ENCODE results near the gene HLA-DPA1. TPM values are rescaled to one million over a fixed set of nuclear protein-coding genes. Genes with fewer than 3 reads are reported as not detected.

The HLA-DPA1 gene
- total RNA-seq, 4 donors from 2014 or later, result 15.4 to 172 (median 67.6) TPM

DNA sequence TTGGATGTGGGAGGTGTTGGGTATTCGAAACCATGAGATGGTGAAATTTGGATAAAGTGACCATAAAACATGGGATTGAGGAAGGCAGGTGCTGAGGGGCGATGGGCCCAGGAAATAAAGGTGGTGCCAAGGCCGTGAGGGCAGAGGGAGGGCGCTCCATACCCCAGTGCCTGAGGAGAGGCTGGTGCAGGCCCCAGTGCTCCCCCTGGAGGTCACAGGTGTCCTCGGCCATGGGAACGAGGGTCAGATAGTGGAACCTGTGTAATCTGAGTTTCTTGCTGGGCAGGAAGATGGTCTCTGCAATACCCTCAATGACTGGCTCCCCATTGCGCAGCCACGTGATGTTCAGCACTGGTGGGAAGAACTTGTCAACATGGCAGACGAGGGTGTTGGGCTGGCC lies 18.5 kb upstream of the HLA-DPA1 start:
- Histone ChIP-seq H3K36me3 (no peaks in the 10 kb centered on the region), H3K27me3 (no peaks in the 10 kb centered on the region), H3K4me1 (no peaks in the 10 kb centered on the region), H3K4me3 (replicated peaks in 1 of 3) (no peak overlapping the region), H3K9me3 (no peaks in the 10 kb centered on the region), H3K27ac (no peak overlapping the region)
- TF ChIP-seq, protein P1, sequence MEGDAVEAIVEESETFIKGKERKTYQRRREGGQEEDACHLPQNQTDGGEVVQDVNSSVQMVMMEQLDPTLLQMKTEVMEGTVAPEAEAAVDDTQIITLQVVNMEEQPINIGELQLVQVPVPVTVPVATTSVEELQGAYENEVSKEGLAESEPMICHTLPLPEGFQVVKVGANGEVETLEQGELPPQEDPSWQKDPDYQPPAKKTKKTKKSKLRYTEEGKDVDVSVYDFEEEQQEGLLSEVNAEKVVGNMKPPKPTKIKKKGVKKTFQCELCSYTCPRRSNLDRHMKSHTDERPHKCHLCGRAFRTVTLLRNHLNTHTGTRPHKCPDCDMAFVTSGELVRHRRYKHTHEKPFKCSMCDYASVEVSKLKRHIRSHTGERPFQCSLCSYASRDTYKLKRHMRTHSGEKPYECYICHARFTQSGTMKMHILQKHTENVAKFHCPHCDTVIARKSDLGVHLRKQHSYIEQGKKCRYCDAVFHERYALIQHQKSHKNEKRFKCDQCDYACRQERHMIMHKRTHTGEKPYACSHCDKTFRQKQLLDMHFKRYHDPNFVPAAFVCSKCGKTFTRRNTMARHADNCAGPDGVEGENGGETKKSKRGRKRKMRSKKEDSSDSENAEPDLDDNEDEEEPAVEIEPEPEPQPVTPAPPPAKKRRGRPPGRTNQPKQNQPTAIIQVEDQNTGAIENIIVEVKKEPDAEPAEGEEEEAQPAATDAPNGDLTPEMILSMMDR (IDR thresholded peaks at IDR 0.05), result peak in 5 of 6 experiments; percentile 34 to 52 (median 40)
- no peak for TF ChIP-seq POLR2A (IDR thresholded peaks at IDR 0.05)
- peak; percentile 40 to 42 for DNase-seq
- WGBS, 2 donors, result 35 to 36% methylated on average over 9 of the region's 9 CpGs
- intact Hi-C loops (cut with DNase I), result loop anchor here (5.0 kb wide), 1 partner anchor 80 kb away; no protein-coding TSS in a partner anchor

DNA sequence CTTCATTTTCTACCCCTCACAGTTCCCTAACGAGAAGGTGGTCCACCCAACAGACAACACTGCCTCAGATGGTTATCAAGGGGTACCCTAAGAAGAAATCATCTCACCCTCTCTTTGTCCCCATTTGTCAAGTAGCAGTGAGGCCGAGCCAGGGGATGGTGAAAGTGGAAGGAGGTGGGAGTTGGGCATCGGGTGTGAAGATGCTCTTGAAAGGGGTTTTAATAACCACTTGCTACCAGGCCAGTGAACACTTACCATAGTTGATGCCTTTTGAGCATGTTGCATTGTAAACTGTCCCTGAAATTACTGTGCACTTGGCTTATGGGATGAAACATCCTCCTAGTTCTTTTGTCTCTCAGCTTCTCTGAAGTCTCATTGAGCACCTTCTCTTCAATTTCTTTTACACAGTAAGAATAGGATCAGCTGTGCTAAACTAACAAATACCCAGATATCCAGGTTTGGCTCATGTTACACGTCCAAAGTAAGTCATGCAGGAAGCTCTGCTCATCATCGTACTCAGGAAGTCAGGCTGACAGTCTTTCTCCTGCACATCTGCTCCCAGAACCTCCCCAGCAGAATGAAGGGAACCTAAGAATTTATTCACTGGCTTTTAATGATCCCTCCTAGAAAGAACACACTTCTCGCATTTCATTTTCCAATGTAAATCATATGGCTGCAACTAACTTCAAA lies 15.6 kb upstream of the HLA-DPA1 start:
- 50 to 51% methylated on average over 6 of the region's 6 CpGs for WGBS, 2 donors
- DNase-seq, result no peak
- TF ChIP-seq, protein P1 (IDR thresholded peaks at IDR 0.05), result no peak
- TF ChIP-seq POLR2A (IDR thresholded peaks at IDR 0.05), result no peak
- H3K36me3 ChIP-seq, result peaks cover 0 to 5% of the 10 kb centered on the region in 2 donors
- H3K9me3 ChIP-seq, result no peaks in the 10 kb centered on the region
- no peaks in the 10 kb centered on the region for H3K27me3 ChIP-seq
- H3K4me3 ChIP-seq (replicated peaks in 1 of 3), result no peak overlapping the region
- H3K4me1 ChIP-seq, result no peaks in the 10 kb centered on the region
- intact Hi-C loops (cut with DNase I), result no loop called here
- H3K27ac ChIP-seq, result no peak overlapping the region

GRCh38 chr6:33088258-33088930 lies 14.9 kb upstream of the HLA-DPA1 start:
- no peaks in the 10 kb centered on the region for H3K27me3 ChIP-seq
- no peak overlapping the region for H3K4me3 ChIP-seq (replicated peaks in 1 of 3)
- 55 to 76% methylated on average over 3 of the region's 3 CpGs for whole genome bisulfite sequencing, 2 donors
- intact Hi-C loops (cut with DNase I), result no loop called here
- no peak overlapping the region for H3K27ac ChIP-seq
- no peaks in the 10 kb centered on the region for H3K4me1 ChIP-seq
- H3K36me3 ChIP-seq, result peaks cover 0 to 5% of the 10 kb centered on the region in 2 donors
- DNase-seq, result no peak
- H3K9me3 ChIP-seq, result no peaks in the 10 kb centered on the region
- TF ChIP-seq, protein P1 (IDR thresholded peaks at IDR 0.05), result no peak
- no peak for TF ChIP-seq POLR2A (IDR thresholded peaks at IDR 0.05)

- no peaks in the 10 kb centered on the region for H3K27me3 ChIP-seq
- no peak overlapping the region for H3K4me3 ChIP-seq (replicated peaks in 1 of 3)
- intact Hi-C loops (cut with DNase I), result no loop called here
- H3K9me3 ChIP-seq, result no peaks in the 10 kb centered on the region
- H3K27ac ChIP-seq, result no peak overlapping the region
- no peak for DNase-seq
- WGBS, 2 donors, result 92 to 94% methylated on average over 7 to 8 of the region's 8 CpGs
- peaks cover 0 to 5% of the 10 kb centered on the region in 2 donors for H3K36me3 ChIP-seq
- peaks cover 0 to 12% of the 10 kb centered on the region in 2 donors for H3K4me1 ChIP-seq
- TF ChIP-seq POLR2A (IDR thresholded peaks at IDR 0.05), result no peak
- TF ChIP-seq, protein P1 (IDR thresholded peaks at IDR 0.05), result no peak
Observed at GRCh38 chr6:33085627-33086026, 12.2 kb upstream of the HLA-DPA1 start.

DNA sequence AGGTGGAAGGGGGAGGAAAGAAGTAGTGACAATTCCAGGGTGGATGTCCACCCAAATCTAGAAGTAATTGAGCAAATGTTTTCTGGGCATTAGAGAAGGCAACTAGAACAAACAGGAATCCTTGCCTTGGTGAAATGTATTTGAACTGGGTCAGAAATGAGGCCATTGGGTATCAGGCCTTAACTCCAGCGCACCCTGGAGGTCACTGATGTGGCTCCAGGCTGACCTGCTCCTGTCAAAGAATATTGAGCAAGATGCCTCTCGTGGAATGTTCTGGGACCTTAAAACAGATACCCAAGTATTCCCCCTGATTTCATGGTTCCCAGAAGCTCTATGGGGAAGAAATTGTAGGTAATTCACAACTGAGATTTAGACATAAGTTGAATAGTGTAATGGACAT lies 9.3 kb upstream of the HLA-DPA1 start:
- H3K27ac ChIP-seq, result no peak overlapping the region
- intact Hi-C loops (cut with DNase I), result no loop called here
- no peaks in the 10 kb centered on the region for H3K27me3 ChIP-seq
- no peak overlapping the region for H3K4me3 ChIP-seq (replicated peaks in 1 of 3)
- no peaks in the 10 kb centered on the region for H3K9me3 ChIP-seq
- TF ChIP-seq, protein P1 (IDR thresholded peaks at IDR 0.05), result peak in 3 of 6 experiments; percentile 53 to 82 (median 54)
- no peak for TF ChIP-seq POLR2A (IDR thresholded peaks at IDR 0.05)
- peaks cover 4 to 18% of the 10 kb centered on the region in 2 donors for H3K4me1 ChIP-seq
- WGBS, 2 donors, result 50 to 93% methylated on average over 2 of the region's 2 CpGs
- peak; percentile 33 to 50 for DNase-seq
- peaks cover 0 to 5% of the 10 kb centered on the region in 2 donors for H3K36me3 ChIP-seq
